ENCODE measurements around the gene AFF2.

Gene AFF2

GRCh38 chrX:148500423-148501385 is at the start of gene AFF2:
AFF2 (plus strand) TSS chrX:148500617; CDS start chrX:148501098, 481 bp downstream.
- TF ChIP-seq, protein P1, sequence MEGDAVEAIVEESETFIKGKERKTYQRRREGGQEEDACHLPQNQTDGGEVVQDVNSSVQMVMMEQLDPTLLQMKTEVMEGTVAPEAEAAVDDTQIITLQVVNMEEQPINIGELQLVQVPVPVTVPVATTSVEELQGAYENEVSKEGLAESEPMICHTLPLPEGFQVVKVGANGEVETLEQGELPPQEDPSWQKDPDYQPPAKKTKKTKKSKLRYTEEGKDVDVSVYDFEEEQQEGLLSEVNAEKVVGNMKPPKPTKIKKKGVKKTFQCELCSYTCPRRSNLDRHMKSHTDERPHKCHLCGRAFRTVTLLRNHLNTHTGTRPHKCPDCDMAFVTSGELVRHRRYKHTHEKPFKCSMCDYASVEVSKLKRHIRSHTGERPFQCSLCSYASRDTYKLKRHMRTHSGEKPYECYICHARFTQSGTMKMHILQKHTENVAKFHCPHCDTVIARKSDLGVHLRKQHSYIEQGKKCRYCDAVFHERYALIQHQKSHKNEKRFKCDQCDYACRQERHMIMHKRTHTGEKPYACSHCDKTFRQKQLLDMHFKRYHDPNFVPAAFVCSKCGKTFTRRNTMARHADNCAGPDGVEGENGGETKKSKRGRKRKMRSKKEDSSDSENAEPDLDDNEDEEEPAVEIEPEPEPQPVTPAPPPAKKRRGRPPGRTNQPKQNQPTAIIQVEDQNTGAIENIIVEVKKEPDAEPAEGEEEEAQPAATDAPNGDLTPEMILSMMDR (IDR thresholded peaks at IDR 0.05): no peak
- no peaks in the 10 kb centered on the region for H3K9me3 ChIP-seq
- DNase-seq: no peak
- no peaks in the 10 kb centered on the region for H3K36me3 ChIP-seq
- H3K4me1 ChIP-seq: peaks cover 0 to 15% (median 7%) of the 10 kb centered on the region in 4 donors
- H3K27ac ChIP-seq: no peak within 1 kb of the TSS
- peaks cover 0 to 16% of the 10 kb centered on the region in 2 donors for H3K27me3 ChIP-seq
- intact Hi-C loops (cut with DNase I; ENCODE audit: low total_unique reads): no loop called here
- H3K4me3 ChIP-seq: peak within 1 kb of the TSS; percentile 53 to 59

DNA sequence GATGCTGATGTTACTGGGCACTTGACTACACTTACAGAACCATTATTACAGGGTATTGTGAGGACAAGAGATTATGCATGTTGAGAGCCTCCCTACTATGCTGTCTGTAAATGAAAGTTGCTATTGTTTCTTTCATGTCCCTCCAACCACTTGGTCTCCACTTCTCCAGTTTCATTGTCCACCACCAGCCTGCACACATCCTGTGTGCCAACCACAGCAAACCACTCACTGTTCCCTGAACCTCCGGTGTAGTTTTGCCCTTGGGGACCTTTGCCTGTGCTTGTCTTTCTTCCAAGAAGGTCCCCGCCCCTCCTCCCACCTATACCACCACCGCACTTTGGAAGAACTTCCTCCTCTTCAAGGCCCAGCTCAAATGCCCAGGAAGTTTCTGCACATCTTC is 43.1 kb upstream of the AFF2 start:
- TF ChIP-seq, protein P1 (IDR thresholded peaks at IDR 0.05): no peak
- no peak for DNase-seq
- no peak overlapping the region for H3K4me3 ChIP-seq
- H3K27me3 ChIP-seq: no peaks in the 10 kb centered on the region
- H3K4me1 ChIP-seq: no peaks in the 10 kb centered on the region
- no peaks in the 10 kb centered on the region for H3K9me3 ChIP-seq
- no peak overlapping the region for H3K27ac ChIP-seq
- intact Hi-C loops (cut with DNase I; ENCODE audit: low total_unique reads): no loop called here
- H3K36me3 ChIP-seq: no peaks in the 10 kb centered on the region

DNA sequence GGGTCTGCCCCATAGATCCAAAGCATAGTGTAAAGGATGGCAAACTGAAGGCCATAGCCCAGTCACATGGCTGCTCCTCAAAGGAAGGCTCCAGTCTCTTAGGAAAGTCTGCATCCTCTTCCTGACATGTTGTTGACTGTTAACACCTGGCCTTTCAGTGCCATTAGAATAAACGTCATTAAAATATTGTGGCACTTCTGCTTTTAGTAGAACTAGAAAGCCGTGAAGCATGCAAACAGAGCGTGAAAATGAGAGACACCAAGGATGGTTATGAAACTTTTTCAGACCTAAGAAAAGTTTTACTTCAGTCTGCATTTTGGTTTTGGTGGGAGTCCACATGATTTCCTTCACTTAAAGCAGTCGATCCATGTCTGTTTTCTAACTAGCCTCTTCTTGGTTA is 41.1 kb upstream of the AFF2 start:
- Histone ChIP-seq H3K4me3 (no peak overlapping the region), H3K27me3 (no peaks in the 10 kb centered on the region), H3K9me3 (no peaks in the 10 kb centered on the region), H3K36me3 (no peaks in the 10 kb centered on the region), H3K4me1 (no peaks in the 10 kb centered on the region), H3K27ac (no peak overlapping the region)
- intact Hi-C loops (cut with DNase I; ENCODE audit: low total_unique reads): no loop called here
- DNase-seq: no peak
- TF ChIP-seq, protein P1 (IDR thresholded peaks at IDR 0.05): no peak

DNA sequence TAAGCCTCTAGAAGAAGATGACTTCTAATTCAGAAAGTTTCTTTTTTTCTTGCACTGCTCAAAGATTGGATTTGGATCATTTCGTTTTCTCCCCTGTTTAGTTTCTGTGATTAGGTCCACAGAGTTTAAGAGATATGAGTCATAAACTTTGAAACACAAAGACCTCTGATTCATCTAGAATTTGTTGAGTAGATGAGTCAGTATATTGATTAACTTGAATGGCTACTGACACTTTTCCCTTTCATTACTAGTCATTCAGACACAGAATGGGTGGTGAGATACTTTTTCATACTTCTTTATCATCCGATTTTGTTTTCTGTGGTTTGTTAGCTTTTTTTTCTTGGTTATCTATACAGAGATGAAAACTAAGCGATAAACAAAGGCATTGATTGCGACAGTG is 34.1 kb upstream of the AFF2 start:
- Histone ChIP-seq H3K27me3 (no peaks in the 10 kb centered on the region), H3K36me3 (no peaks in the 10 kb centered on the region), H3K27ac (no peak overlapping the region), H3K4me1 (no peaks in the 10 kb centered on the region), H3K9me3 (no peaks in the 10 kb centered on the region), H3K4me3 (no peak overlapping the region)
- intact Hi-C loops (cut with DNase I; ENCODE audit: low total_unique reads): no loop called here
- DNase-seq: no peak
- TF ChIP-seq, protein P1 (IDR thresholded peaks at IDR 0.05): no peak

DNA sequence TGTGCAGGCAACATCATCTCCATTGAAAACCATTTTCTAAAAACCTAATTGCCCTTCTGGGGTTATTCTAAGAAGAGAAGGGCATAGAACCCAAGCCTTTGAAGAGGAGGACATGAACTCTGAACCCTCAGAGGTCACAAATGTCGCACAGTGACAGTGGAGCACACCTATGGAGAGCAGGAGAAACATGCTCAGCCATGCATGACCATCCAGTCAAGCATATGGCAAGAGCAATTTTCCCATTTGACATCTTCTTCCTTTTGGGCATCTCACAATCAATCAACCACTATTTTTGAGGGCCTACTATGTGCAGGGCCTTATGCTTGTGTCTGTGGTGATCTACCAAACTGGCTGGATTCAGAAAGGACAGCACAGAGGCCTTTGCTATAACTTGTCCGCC is 30.1 kb upstream of the AFF2 start:
- Histone ChIP-seq H3K4me3 (no peak overlapping the region), H3K27me3 (no peaks in the 10 kb centered on the region), H3K4me1 (no peaks in the 10 kb centered on the region), H3K27ac (no peak overlapping the region), H3K9me3 (no peaks in the 10 kb centered on the region), H3K36me3 (no peaks in the 10 kb centered on the region)
- intact Hi-C loops (cut with DNase I; ENCODE audit: low total_unique reads): no loop called here
- TF ChIP-seq, protein P1 (IDR thresholded peaks at IDR 0.05): no peak
- DNase-seq: no peak
